HL-60 (cell line): ENCODE measurements around the gene CRYGD.

Source experiments
- POLR2AphosphoS5 ChIP-seq: IDR thresholded peaks from 2 replicates; pipeline ENCODE4 v1.6.1; 2012; ENCODE audit warnings: low read depth
- SPI1 ChIP-seq: IDR thresholded peaks from 2 replicates; pipeline ENCODE4 v1.6.1; 2012; ENCODE audit warnings: low read depth, mild to moderate bottlenecking, borderline replicate concordance
- TF ChIP-seq, protein P1 (sequence below): IDR thresholded peaks from one replicate; pipeline ENCODE4 v1.5.1; 2011; ENCODE audit warnings: low read length, control low read depth, inconsistent platforms; ENCODE audit not compliant: insufficient read depth

DNA sequence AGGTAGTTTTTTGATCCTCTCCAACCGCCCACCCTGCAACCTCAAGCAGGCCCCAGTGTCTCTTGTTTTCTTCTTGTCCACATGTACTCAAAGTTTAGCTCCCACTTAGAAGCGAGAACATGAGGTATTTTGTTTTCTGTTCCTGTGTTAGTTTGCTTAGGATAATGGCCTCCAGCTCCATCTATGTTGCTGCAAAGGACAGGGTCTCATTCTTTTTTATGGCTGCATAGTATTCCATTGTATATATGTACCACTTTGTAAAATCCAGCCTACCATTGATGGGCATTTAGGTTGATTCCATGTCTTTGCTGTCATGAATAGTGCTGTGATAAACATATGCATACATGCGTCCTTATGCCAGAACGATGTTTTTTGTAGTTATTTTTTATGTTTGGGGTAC lies 2.8 kb upstream of the CRYGD start:
- TF ChIP-seq SPI1, result no peak
- TF ChIP-seq, protein P1, sequence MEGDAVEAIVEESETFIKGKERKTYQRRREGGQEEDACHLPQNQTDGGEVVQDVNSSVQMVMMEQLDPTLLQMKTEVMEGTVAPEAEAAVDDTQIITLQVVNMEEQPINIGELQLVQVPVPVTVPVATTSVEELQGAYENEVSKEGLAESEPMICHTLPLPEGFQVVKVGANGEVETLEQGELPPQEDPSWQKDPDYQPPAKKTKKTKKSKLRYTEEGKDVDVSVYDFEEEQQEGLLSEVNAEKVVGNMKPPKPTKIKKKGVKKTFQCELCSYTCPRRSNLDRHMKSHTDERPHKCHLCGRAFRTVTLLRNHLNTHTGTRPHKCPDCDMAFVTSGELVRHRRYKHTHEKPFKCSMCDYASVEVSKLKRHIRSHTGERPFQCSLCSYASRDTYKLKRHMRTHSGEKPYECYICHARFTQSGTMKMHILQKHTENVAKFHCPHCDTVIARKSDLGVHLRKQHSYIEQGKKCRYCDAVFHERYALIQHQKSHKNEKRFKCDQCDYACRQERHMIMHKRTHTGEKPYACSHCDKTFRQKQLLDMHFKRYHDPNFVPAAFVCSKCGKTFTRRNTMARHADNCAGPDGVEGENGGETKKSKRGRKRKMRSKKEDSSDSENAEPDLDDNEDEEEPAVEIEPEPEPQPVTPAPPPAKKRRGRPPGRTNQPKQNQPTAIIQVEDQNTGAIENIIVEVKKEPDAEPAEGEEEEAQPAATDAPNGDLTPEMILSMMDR, result no peak
- no peak for TF ChIP-seq POLR2AphosphoS5
